HG03139 (cell line): ENCODE measurements around the gene NME7.
"Not testable (repeated sequence)": the region's sequence is repeated elsewhere in the genome, so short reads cannot be mapped to it uniquely, and the experiment has no call there.

Experiments used
- ATAC-seq: cut with Tn5 transposase; IDR thresholded peaks from one replicate; pipeline ENCODE4 v1.9.1; 2021; ENCODE audit not compliant: unreplicated experiment

The NME7 gene

DNA sequence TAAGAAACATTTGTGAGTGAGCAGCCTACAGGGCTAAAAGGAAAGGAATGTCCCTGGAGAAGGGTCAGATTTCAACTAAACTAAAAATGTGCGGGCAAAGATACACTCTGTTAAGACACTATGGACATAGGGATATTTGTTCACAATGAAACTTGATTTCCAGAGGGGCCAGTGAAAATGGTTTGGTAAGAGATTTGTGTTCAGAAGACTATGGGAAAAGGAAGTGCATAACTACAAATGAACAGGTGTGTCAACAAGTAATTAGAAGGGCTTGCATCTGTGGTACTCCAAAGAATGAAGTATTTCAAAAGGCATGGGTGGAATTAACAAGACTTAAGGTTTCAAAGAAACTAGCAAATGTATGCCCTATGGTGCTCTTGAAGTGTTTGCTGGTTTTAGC is 60.4 kb downstream of the NME7 start:
- no peak for ATAC-seq

DNA sequence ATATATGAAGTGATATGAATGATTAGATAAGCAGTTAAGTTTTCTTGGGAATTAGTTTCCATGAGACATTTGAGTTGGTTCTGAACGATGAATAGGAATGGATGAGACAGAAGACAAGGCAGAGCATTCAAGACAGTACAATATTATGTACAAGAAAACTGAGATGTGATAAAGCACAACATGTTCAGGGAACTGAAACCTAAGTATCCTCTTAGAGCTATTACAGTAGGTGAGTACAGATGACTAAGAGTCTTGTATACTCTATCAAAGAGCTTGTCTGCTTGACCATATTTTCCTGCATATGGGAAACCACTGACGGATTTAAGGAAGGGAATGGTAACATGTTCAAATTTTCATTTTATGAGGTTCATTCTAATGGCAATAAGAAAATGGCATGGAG is 61.6 kb downstream of the NME7 start:
- ATAC-seq: no peak

DNA sequence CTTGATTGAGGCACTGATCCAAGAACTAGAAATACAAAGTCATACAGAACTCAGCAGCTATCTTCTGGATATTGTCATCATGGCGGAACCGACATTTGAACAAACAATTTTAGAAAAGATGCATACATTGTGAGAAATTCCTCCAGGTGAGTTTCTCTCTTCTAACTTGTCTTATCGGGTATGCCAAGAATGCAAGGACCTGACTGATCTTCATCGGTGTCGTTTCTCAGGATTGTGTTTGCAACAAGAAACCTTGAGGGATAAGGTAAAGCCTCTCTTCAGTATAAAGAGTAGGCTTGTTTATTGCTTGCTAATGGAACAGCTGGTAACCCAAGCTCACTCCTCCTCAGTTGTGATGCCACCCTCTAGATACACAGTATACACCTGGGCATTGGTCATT is 62.2 kb downstream of the NME7 start:
- ATAC-seq: no peak

DNA sequence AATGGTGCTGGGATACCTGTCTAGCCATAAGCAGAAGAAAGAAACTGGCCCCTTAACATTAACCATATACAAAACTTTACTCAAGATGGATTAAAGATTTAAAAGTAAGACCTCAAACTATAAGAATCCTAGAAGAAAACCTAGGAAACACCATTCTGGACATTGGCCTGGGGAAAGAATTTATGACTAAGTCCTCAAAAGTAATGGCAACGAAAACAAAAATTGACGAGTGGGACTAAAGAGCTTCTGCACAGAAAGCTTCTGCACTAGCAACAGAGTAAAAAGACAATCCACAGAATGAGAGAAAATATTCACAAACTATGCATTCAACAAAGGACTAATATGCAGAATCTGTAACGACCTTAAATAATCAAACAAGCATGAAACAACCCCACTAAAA is 66.7 kb downstream of the NME7 start:
- ATAC-seq: no peak

DNA sequence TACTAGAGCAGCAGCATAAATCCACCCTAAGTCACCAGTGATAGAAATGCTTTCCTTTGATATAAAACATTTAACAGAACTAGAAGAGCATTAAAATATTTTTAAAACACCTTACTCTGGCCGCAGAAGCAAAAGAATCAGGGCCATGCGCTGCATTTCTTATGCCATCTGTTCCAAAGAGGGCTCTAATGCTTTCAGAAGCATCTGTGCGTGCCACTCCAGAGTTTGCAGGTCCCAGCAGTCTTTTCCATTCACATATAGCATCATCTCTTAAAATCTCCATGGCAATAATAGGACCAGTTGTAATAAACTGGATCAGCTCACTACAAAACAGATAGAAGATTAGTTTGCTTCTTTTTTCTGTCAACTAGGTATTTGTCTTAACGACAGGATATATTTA is 69.2 kb downstream of the NME7 start:
- ATAC-seq: no peak

DNA sequence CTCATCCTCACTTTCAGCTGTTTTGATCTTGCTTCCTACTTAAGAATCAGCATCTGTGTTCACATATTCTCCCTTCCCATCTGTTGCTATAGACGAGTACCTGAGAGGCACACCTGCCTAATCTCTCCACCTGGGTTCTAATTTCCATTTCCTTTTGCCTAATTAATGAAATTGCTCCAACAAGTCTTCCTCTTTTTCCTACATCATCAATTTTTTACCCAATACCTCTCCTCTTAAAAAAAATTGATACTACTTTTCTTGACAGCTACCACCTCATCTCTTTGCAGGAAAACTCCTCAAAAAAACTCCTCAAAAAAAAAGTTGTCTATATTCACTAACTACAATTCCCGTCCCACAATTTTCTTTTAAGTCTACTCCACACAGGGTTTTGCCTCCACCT is 71.8 kb downstream of the NME7 start:
- ATAC-seq: no peak

DNA sequence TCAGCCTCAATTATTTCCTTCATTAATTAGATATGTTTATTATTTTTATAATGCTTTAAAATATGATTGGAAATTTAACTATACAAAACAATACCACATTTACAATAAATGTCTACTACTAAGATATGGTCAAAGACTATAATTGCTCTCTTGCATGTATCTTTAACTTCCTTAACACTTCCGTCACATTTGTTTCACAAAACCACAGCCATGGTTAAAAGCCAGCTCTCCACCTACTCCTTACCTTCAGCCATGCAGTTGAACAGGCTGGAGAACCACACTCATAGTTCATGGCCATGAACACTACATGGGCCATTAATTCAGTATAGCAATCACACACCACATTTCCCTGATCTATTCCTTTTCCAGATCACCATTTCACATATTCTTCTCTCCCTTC is 72.2 kb downstream of the NME7 start:
- no peak for ATAC-seq

DNA sequence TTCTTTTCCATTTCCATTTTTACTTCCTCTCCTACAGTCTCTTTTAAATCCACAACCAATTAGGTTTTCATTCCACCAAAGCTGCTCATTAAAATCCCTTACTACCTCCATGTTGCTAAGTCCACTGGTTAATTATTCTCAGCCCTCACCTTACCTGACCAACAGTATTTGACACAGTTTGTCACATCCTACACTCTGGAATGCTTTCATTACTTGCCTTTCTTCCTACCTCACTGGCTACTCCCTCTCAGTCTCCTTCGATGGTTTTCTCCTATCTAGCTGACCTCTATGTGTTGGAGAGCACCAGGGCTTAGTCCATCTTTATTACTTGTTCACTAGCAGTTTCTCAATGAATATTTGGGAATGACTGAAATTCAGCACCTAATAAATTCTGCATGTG is 78.6 kb downstream of the NME7 start:
- no peak for ATAC-seq

DNA sequence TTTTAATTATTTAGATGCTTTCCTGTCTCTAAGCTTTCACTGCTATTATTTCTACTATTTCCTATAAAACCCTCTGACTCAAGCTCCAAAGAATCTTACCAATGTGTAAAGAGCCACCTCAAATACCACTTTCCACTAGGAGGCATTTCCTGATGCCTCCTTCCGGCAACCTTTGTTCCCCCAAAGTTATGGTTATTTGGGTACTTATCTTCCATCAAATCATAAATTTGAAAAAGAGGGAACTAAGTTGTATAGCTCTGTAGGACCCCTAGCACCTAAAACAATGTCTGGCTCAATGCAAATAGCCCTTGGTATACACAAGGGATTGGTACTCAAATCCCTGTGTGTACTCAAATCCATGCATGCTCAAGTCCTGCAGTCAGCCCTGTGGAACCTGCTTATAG is 79.6 kb downstream of the NME7 start:
- no peak for ATAC-seq

DNA sequence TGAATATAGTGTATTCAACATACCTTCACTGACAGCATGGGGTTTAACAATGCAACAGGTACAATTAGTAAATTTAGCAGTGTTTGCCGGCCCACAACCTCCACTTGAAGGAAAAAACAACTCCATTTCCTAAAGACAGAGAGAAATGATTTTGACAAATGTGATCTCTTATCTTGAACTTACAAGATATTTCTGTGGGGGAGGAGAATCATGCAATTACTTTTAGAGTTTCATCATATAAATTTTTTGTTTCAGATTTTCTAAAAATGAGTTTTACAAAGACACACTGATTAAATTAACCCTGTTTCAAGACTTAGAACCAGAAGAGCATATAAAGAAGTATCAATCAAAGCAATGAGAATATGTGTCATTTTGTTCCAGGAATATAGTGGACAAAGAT is 80.3 kb downstream of the NME7 start:
- no peak for ATAC-seq

DNA sequence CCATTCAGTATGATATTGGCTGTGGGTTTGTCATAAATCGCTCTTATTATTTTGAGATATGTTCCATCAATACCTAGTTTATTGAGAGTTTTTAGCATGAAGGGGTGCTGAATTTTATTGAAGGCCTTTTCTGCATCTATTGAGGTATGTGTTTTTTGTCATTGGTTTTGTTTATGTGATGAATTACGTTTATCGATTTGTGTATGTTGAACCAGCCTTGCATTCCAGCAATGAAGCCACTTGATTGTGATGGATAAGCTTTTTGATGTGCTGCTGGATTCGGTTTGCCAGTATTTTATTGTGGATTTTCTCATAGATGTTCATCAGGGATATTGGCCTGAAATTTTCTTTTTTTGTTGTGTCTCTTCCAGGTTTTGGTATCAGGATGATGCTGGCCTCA is 86.0 kb downstream of the NME7 start:
- ATAC-seq: not testable (repeated sequence)

DNA sequence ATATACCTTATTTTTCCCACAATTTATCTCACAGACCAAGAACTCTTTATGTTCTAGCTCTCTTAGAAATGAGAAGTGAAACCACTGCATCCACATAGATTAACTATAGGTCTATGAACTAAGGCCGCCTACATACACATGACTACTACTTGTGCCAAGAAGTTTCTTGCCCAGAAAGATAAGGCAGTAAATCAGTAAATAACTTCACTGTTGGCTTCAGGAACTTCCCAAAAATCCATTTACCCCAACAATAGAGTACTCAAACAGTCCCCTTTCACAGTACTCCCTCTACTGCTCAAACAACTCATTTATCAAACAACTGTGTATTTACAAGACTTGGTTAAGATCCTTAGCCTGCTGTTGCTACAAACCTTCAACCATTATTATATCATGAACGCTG is 96.5 kb downstream of the NME7 start:
- peak; percentile 73 for ATAC-seq

DNA sequence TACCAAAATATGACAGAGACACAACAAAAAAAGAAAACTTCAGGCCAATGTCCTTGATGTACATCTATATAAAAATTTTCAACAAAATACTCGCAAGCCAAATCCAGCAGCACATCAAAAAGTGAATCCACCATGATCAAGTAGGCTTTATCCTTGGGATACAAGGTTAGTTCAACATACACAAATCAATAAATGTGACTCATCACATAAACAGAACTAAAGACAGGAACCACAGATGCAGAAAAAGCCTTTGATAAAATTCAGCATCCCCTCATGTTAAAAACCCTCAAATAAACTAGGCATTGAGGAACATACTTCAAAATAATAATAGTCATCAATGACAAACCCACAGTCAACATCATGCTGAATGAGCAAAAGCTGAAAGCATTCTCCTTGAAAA is 101.5 kb downstream of the NME7 start:
- no peak for ATAC-seq

DNA sequence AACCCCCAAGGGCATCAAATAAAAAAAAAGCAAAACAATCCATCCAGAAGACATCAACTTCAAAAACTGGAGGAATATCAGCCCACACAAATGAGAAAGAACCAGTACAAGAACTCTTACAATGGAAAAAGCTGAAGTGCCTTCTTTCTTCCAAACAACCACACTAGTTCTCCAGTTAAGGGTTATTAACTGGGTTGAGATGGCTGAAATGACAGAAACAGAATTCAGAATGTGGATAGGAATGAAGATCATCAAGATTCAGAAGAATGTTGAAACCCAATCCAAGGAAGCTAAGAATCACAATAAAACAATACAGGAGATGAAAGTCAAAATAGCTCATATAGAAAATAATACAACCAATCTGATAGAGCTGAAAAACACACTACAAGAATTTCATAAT is 104.5 kb downstream of the NME7 start:
- ATAC-seq: no peak

DNA sequence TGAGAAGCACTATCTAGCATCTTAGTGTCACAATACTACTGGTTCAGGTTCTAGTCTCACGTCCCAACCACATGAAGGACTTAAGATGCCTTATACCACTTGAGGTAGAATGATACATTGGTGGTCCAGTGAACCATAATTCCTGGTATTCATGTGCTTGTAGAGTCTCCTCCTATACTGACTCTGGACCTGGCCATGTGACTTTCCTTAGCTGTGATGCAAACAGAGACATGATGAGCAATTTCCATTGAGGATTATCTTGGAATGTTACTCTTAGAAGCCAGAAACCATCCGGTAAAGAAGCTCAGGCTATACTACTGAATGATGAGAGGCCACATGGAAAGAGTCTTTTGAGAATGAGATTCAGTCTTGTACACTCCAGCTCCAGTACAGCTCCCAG is 105.7 kb downstream of the NME7 start:
- no peak for ATAC-seq

DNA sequence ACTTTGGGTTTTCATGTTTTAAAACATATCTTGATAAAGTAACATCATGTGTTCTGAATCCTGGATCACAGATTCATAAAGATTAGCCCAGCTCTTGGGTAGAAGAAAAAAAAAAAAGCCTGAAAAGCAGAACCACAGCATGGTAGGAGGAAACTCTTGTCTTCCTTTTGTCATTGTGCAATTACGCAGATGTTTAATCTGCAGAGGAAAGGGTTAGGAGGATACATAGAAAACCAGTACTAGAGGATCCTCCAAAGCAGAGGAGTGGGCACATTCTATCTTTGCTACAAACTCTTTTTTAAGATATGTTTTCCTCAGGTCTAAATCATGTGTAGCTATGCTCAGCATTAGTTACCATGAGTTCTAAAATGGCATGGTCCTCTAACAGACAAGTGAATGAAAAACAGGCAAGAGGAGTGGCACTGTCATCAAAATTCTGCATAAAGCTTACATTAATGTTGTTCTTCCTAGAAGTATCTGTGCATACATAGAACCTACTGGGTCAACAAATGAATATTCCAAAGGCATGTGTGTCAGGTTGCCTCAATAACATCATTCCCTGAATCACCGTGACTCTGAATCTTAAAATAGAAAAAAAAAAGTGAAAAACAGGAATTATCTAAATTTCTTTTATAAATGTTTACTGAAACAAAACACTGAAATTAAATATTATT is 107.0 kb downstream of the NME7 start:
- no peak for ATAC-seq

DNA sequence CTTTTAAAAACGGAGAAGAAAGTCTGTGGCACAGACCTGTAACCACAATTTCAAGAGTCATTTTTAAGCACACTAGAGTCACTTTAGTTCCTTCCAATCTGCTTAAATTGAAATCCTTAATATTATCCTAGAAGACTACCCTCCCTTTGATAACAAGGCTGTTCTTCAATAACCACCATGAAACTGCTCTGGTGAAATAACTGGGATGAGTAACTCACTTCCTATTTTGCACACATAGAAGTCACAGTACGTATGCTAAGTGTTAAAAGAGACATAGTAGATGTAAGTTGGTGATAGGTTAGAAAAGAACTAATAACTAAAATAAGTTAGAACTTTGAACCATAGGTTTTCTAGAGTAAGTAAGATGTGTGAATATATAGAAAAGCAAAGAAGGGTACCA is 107.8 kb downstream of the NME7 start:
- no peak for ATAC-seq

DNA sequence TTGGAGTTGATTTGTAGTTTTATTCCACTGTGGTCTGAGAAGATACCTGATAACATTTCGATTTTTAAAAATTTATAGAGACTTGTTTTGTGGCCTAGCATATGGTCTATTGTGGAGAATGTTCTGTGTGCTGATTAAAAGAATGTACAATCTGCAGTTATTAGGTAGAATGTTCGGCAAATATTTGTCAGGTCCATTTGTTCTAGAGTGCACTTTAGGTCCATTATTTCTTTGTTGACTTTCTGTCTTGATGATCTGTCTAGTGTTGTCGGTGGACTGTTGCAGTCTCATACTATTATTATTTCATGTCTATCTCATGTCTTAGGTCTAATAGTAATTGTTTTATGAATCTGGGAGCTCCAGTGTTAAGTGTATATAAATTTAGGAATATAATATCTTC is 116.8 kb downstream of the NME7 start:
- no peak for ATAC-seq

DNA sequence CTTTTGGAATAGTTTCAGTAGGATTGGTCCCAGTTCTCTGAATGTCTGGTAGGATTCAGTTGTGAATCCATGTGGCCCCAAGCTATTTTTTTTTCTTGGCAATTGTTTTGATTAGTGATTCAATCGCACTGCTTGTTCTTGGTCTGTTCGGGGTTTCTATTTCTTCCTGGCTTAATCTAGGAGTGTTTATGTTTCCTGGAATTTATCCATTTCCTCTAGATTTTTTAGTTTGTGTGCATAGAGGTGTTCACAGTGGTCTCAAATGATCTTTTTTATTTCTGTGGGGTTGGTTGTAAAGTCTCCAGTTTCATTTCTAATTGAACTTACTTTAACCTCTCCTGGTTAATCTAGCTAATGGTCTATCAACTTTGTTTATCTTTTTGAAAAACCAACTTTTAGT is 117.6 kb downstream of the NME7 start:
- no peak for ATAC-seq

DNA sequence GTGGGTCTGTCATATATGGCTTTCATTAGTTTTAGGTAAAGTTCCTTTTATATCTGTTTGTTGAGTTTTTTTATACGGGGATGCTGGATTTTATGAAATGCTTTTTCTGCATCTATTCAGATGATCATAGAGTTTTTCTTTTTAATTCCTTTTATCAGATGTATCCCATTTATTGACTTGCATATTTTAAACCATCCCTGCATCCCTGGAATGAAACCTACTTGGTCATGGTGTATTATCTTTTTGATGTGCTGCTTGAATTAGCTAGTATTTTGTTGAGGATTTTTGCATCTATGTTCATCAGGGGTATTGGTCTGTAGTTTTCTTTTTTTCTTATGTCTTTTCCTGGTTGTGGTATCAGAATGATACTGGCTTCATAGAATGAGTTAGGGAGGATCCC is 118.0 kb downstream of the NME7 start:
- no peak for ATAC-seq

DNA sequence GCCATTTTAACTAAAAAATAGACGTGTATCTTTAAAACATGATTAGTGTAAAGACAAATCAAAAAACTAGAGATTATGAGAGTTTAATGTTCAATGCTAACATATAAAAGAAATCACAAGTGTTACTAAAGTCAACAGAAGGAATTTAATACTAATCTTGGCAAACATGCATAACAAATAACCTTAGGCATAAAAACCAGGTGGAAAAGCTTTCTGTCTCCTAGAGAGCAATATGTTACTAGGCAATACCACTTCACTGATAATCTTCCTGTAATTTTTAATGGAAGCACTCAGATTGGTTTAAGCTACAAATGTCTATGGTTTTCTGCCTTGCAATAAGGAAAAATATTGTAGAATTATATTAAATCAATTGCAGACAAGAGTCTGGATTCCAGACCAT is 121.9 kb downstream of the NME7 start:
- ATAC-seq: no peak

DNA sequence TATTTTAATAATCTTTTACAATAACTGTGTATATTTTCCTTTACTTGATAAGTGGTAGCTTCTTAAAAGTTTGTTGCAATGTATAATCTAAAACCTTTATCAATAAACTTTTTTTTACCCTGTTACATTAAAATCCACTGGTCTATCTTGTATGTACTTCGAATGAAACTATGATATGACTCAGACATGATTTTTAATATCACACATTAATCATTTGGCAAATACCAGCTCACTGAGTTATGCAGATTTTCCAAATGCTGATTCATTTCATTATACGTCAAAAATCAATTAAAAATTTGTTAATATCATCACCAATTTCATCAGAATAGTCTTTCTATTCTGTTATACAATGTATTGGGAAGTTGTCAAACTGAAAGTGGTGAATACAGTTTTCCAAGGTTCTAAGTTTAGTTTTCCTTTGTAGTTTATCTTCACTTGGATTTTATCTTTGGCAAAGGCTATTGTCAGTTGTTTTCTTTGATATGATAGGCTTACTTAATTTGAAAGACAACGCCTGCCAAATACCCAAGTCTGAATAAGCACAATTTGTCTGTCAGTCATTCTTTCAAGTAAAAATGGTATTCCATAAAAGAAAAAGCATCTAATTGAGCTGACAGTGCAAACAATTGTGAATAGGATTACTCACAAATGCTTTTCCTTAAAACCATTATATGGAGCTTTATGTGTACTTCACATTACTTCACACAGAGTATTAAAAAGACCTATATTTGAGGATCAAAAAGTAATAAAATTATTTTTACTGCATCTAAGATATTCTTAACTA is 127.0 kb downstream of the NME7 start:
- no peak for ATAC-seq

DNA sequence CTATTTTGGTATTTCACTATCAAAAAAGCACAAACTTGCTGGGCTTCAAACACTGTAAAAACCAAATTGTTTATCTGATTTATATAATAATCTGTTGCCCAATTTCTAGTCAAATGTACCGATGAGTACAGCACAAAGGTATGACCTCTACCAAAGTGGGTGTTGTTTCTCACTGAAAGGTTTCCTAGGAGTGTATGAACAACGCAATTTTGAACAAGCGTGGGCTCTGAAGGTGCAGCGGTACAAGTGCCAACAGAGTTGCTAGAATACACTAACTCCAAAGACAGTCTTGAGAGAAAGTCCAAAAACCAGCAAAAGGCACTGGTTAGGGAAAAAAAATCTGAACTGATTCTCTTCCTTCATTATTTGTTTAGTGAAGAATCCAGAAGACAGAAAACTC is 130.7 kb downstream of the NME7 start:
- no peak for ATAC-seq
